LoVo (cell line): ENCODE data around the gene DLGAP3.

Source experiments
- DNase-seq: peaks from one replicate; pipeline ENCODE4 v3.0.0-alpha.2; 2016; ENCODE audit warnings: low spot score

The DLGAP3 gene

DNA sequence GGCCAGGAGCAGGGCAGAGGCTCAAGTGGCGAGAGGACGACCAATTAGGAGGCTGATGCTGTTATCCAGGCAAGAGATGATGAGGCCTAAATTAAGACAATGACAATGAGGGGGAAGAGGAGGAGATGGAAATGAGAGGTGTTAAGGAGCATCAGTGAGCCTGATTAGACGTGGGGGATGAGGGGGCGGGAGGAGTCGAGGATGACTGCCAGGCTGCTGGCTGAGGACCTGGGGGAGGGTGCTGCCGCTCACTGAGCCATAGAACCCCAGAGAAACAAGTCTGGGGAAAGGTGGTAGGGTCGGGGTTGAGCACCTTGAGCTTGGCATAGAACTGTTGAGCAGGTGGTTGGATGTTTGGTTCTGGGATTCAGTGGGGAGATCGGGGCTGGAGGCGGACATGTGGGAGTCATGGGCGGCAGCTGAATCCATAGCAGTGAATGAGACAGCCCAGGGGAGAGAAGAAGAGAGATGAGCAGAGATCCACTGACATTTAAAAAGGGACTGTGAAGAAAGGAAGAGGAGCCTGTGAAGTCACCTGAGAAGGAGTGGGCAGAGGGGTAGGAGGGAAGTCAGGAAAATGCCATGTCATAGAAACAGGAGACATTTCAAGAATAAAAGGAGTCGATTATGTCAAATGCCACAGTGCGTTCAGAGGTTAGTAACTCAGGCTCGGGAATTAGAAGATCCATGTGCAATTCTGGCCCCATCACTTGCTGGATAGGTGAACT is 28.5 kb downstream of the DLGAP3 start:
- DNase-seq = no peak

GRCh38 chr1:34899906-34900305 is 29.5 kb downstream of the DLGAP3 start:
- DNase-seq = no peak

DNA sequence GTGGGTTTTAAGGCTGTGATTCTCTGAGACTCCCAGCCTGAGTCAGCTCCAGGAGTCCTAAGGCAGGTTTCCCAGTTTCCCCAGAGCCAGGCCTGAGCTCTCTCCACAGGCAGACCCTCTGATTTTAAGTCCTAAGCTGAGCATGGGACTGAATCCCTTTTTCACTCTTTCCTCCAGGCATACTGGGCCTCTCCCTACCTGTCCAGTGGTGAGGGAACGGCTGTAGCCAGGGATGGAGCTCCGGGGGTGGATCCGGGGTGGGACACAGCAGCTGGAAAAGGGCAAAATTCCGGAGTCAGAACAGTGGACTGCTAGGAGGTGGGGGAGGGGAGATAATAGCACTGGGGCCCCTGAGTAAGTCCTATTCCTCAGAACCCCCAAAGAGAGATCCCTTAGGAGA is 30.0 kb downstream of the DLGAP3 start:
- DNase-seq = no peak

DNA sequence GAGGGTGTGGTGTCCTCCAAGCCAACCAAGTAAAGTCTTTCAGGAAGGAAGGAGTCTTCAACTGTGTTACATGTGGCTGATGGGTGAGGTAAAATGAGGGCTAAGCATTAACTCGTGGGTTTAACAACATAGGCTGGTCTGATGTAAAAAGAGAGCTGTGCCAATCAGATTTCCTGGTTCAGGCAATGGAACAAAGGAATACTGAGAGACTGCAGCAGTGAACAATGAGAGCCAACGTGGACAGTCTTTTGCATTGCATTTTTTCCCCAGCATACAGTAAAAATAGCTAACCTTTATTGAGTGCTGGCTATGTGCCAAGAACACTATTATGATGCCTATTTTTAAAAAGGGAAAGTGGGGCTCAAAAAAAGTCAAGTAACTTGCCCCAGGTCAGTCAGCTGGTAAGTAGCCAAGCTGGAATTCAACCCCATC is 31.1 kb downstream of the DLGAP3 start:
- DNase-seq = no peak

DNA sequence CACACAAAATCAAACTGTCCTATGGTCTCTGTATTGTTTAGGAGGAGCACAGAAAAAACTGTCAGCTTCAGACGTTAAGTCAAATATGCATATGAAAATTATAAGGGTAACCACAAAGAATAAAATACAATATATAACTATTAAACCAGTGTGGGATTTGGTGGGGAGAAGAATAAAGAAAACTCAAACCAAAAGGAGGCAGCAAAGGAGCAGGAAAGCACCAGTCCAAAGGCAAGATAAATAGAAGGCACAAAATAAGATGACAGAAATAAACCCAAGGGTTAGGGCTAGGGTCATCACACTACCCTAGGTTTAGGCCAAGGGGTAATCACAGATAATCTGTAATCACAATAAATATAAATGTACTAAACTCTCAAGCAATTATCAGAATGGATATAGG is 32.8 kb downstream of the DLGAP3 start:
- DNase-seq = no peak

- no peak for DNase-seq
These were observed 39.7 kb downstream of the DLGAP3 start for GRCh38 chr1:34889705-34890104.

- DNase-seq = no peak
These were observed 41.9 kb downstream of the DLGAP3 start for GRCh38 chr1:34887593-34887992.

DNA sequence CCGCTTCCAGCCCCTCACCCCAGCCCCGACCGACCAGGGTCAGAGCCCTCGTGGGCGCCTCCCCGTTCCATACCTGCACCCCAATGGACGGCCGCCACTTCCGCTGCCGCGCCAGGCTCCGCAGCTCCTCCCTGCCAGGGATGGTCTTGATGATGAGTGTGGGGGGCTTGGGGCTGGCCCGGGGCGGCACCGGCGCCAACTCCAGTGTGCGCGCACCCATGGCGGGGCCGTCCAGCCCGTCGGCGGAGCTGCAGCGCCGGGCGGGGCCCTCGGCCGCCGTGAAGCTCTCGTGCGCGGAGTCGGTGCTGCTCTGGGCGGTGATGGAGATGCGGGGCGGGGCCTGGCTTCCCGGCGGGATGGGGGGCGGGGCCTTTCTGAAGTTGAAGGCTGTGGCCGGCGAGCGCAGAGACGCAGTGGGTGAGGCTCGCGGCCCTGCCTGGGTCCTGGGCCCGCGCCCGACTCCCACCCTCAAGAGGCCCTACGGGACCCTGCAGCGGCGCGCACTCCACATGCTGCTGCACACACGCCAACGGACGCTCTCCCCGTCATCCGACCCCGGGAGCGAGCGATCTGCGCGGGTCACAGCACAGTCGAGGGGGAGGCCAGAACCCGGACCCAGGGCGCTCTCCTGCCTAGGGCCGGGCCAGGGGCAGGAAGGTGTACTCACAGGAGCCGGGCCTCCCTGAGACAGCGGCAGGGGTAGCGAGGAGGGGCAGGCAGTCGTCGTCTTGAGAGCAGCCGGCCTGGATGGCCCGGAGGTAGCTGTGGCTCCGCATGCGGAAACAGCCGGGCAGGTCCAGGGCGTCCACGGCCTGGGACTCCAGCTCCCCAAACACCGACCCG is 43.8 kb downstream of the DLGAP3 start:
- no peak for DNase-seq

- no peak for DNase-seq
These were observed 44.5 kb downstream of the DLGAP3 start for GRCh38 chr1:34884961-34885360.

DNA sequence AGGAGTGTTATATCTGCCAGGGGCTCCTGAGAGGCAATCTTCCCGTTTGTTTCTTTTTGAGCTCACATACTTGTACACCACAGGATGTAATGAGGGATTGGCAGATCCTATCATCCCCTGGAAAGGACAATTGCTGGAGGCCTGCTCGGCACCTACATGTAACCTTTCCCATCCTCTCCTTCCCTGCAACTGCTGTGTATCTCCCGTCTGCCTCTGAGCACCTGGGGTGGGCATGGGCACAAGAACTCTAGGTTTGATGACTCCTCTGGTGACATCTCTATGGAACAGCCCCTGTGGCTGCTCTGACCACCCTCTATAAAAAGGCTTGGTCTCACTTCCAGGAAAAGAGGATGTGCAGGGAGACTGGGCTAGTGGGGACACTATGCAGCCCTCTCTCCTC is 44.9 kb downstream of the DLGAP3 start:
- no peak for DNase-seq

DNA sequence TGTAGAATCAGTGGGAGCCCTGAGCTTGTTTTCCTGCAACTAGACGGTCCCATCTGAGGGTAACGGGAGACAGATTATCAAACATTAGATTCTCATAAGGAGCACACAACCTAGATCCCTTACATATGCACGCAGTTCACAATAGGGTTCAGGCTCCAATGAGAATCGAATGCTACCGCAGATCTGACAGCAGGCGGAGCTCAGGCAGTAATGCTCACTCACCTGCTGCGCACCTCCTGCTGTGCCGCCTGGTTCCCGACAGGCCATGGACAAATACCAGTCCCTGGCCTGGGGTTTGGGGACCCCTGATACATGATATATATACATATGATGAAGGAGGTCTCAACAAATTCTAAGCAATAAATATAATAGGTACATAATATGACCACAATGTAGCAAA is 50.2 kb downstream of the DLGAP3 start:
- DNase-seq = no peak

DNA sequence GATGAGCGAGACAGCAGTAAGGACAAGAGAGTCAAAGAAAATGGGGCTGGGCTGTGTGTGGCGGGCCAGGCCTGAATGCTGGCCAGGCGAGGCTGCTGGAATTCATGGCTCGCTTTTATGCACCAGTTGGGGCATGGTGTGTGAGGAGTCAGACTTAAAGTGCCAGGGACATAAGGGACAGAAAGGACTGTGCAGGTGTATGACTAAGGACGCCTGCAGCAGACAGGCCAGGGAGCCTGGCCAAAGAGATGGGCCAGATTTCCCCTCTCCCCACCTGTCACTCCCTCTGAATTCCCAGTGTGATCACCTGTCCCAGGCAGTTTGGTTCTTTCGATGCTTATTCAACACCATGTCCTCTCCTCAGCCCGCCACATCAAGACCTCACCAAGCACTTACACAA is 53.0 kb downstream of the DLGAP3 start:
- no peak for DNase-seq

DNA sequence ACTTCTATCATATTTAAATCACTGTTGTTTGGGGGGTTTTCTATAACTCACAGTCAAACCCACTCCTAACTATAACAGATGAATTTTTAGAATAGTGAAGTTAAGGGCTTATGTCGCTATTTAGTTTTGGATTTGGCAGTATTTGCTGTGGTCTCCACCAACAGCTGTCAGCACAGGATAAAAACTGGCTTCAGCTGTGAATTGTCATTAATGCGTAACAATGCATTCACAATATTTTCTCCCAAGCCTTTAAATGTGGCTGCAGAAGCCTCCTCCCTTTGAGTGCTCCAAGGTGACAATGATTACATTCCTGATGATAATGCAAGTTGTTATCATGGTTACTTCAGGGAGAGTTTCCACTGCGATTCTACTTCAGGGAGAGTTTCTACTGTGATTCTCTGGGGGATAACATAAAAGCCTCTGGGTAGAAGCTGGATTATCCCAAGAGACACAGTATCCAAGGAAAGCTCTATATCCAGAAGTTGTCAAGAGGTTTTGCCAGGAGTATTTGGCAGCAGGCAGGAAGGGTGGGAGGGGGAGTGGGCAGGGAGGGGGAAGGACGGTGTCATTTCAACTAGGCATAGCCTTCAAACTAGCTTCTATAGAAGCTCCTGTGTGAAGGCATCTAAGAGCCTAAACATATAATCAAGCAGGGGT is 55.0 kb downstream of the DLGAP3 start:
- DNase-seq = no peak

GRCh38 chr1:34872133-34872503 is 57.3 kb downstream of the DLGAP3 start:
- no peak for DNase-seq

DNA sequence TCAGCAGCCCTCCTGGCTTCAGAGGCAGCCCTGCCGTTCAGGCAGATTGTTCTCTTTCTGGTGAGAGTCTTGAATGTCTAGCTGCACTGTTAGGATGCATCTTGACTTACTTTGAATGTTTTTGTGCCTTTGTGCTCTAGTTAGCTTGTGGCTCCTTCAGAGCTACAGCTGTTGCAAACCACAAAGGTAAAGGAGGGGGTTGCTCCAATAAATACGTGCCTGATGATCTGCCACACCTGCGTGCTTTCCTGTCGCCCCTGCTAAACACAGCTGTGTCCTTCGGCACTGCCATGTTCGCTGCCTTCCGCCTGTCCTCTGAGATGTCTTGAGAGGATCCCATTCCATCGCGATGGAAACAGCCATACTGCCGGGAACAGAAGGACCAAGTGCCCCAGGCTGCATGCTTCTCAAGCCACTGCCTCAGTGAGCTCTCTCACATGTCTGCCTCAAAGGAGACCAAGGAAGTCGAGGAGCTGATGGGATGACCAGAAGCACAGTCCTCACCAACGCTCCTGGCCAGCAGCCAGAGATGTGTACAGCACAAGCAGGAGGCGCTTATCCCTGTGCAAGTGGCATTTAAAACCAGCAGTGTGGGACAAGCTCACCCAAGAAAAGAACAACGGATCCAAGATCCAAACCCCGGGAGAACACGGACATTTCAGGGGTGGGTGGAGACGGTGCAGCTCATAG is 57.9 kb downstream of the DLGAP3 start:
- DNase-seq = no peak

- no peak for DNase-seq
These were observed 59.1 kb downstream of the DLGAP3 start for GRCh38 chr1:34870395-34870794.

- DNase-seq = no peak
These were observed 59.7 kb downstream of the DLGAP3 start for GRCh38 chr1:34869760-34870159.

- DNase-seq = no peak
These were observed 61.0 kb downstream of the DLGAP3 start for GRCh38 chr1:34868230-34869049.

DNA sequence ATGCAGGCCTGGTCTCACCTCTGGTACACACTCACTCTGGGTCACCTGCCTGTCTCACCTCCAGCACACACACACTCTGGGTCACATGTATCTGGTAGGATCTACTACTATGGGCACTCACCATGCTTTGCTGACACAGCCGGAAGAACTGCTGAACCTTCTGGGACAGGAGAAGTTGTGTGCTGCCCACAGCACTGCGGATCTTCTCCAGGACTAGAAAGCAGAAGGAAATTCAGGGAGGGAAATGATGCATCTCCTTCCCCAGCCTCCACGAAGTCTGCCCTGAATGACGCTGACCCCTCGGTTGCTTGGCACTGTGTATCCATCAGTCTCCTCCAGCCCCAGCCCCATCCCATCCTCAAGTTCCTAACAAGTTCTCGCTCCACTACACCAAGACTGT is 62.0 kb downstream of the DLGAP3 start:
- no peak for DNase-seq

DNA sequence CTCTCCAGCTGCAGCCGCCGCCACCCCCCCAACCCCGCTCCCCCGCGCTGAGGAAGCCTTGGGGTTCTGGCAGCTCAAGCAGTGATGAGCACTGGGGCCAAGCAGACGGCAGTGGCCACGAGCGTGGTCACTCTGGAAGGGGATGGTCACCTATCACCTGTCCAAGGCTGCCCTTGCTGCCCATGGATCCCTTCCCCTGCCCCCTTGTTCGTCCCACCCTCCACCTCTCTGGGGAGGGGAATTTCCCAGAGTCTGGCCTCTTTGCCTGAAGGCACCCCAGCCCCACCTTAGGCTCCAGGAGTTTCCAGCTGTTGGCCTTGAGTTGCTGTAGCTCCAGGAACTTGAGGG is 62.7 kb downstream of the DLGAP3 start:
- DNase-seq = no peak

- peak; percentile 84 for DNase-seq
These were observed 63.3 kb downstream of the DLGAP3 start for GRCh38 chr1:34865981-34866761.
